ENCODE data around the gene GIT1. TPM values are rescaled to one million over a fixed set of nuclear protein-coding genes. Genes with fewer than 3 reads are reported as not detected.

GIT1 gene
- total RNA-seq, 1 experiment from 2014 or later: 24.2 TPM

DNA sequence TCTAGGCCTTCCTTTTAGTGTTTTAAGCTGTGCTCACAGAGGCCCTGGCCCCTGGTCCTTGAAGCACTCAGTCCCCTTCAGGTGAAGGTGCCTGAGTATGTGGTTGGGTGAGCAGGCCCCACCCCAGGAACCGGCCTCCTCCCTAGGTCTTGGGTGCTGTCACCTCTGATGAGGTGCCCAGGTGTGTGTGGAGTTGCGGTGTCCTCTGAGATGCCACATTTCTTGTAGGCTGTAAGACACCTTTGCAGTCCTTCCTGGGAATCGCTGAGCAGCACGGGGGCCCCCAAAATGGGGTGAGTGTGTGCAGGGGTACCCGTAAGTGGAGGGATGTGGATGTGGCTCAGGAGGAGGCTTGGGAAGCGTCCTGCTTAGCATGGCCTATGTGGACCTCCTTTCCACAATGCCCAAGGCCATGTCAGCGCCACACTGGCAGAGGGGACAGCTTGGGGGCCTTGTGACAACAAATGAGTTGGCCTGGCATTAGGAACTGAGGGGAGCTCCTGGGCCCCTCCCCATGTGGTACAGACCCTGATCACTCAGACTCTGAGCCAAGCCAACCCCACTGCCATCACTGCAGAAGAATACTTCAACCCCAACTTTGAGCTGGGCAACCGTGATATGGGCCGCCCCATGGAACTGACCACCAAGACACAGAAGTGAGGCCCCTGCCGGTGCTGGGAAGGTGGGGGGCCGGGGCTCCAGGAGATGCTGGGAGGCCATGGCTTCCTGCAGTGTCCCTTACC, 22.1 kb upstream of the GIT1 start:
- ATAC-seq (no peak), DNase-seq (no peak)
- H3K27me3 ChIP-seq (ENCODE audit: low read length): no peaks in the 10 kb centered on the region
- ChIA-PET POLR2A (ENCODE audit: unreplicated experiment) (no interaction called here), CTCF (no interaction called here)
- intact Hi-C loops (cut with micrococcal nuclease): no loop called here
- H3K9me2 ChIP-seq (replicated peaks; ENCODE audit: low read length): no peaks in the 10 kb centered on the region
- H3K4me2 ChIP-seq (ENCODE audit: low read length): no peak overlapping the region
- H3K27ac ChIP-seq (ENCODE audit: low read length): no peak overlapping the region
- no peak overlapping the region for H2AFZ ChIP-seq (ENCODE audit: low read length)
- H3K79me2 ChIP-seq (ENCODE audit: low read length): no peaks in the 10 kb centered on the region
- no peak for TF ChIP-seq EZH2 (IDR thresholded peaks at IDR 0.05; ENCODE audit: low read length, unreplicated experiment)
- TF ChIP-seq EZH2phosphoT487 (IDR thresholded peaks at IDR 0.05; ENCODE audit: borderline replicate concordance, low read length): no peak
- H3K4me1 ChIP-seq (ENCODE audit: insufficient read depth, low read length): 0 out of 2 replicates have a peak, but pooled peaks cover 6% of the 10 kb centered on the region
- no peaks in the 10 kb centered on the region for H3F3A ChIP-seq (ENCODE audit: low read length, unreplicated experiment)
- H3K36me3 ChIP-seq (ENCODE audit: low read depth, low read length): no peaks in the 10 kb centered on the region
- no peaks in the 10 kb centered on the region for H4K20me1 ChIP-seq (ENCODE audit: low read length)
- no peaks in the 10 kb centered on the region for H3K9me3 ChIP-seq (ENCODE audit: low read length)
- no peak overlapping the region for H3K9ac ChIP-seq (ENCODE audit: low read length)
- BruUV-seq (replicated peaks): no TSS peak
- no peak overlapping the region for H3K4me3 ChIP-seq (ENCODE audit: low read length)

DNA sequence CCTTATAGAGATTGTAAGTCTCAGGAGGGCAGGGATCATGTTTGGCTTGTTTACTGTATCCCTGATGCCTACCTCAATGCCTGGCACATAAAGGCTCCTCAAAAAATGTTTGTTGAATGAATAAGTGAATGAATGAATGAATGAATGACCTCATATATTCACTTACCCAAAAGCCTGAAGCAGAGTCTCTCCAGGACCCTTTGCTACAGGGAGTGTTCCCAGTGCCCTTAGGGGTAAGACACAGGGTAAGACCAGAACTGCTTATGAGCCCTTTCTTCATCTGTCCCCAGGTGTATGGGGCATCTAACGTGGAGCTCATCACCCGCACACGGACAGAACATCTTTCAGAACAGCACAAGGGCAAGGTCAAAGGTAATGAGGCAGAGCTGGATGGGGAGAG, 20.9 kb upstream of the GIT1 start:
- Histone ChIP-seq H3K4me1 (ENCODE audit: insufficient read depth, low read length) (no peaks in the 10 kb centered on the region), H3K9ac (ENCODE audit: low read length) (no peak overlapping the region), H3F3A (ENCODE audit: low read length, unreplicated experiment) (no peaks in the 10 kb centered on the region), H3K27me3 (ENCODE audit: low read length) (no peaks in the 10 kb centered on the region), H3K4me3 (ENCODE audit: low read length) (no peak overlapping the region), H4K20me1 (ENCODE audit: low read length) (no peaks in the 10 kb centered on the region), H2AFZ (ENCODE audit: low read length) (no peak overlapping the region), H3K79me2 (ENCODE audit: low read length) (no peaks in the 10 kb centered on the region), H3K9me2 (replicated peaks; ENCODE audit: low read length) (no peaks in the 10 kb centered on the region), H3K9me3 (ENCODE audit: low read length) (no peaks in the 10 kb centered on the region), H3K27ac (ENCODE audit: low read length) (no peak overlapping the region), H3K36me3 (ENCODE audit: low read depth, low read length) (no peaks in the 10 kb centered on the region), H3K4me2 (ENCODE audit: low read length) (no peak overlapping the region)
- CTCF ChIA-PET: no interaction called here
- ATAC-seq: no peak
- no peak for DNase-seq
- BruUV-seq (replicated peaks): no TSS peak
- TF ChIP-seq, protein P1, sequence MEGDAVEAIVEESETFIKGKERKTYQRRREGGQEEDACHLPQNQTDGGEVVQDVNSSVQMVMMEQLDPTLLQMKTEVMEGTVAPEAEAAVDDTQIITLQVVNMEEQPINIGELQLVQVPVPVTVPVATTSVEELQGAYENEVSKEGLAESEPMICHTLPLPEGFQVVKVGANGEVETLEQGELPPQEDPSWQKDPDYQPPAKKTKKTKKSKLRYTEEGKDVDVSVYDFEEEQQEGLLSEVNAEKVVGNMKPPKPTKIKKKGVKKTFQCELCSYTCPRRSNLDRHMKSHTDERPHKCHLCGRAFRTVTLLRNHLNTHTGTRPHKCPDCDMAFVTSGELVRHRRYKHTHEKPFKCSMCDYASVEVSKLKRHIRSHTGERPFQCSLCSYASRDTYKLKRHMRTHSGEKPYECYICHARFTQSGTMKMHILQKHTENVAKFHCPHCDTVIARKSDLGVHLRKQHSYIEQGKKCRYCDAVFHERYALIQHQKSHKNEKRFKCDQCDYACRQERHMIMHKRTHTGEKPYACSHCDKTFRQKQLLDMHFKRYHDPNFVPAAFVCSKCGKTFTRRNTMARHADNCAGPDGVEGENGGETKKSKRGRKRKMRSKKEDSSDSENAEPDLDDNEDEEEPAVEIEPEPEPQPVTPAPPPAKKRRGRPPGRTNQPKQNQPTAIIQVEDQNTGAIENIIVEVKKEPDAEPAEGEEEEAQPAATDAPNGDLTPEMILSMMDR (conservative IDR thresholded peaks at IDR 0.05; ENCODE audit: low read depth, low read length): no peak
- TF ChIP-seq EZH2phosphoT487 (IDR thresholded peaks at IDR 0.05; ENCODE audit: borderline replicate concordance, low read length) (no peak), EZH2 (IDR thresholded peaks at IDR 0.05; ENCODE audit: low read length, unreplicated experiment) (no peak)
- intact Hi-C loops (cut with micrococcal nuclease): no loop called here
- POLR2A ChIA-PET (ENCODE audit: unreplicated experiment): no interaction called here

DNA sequence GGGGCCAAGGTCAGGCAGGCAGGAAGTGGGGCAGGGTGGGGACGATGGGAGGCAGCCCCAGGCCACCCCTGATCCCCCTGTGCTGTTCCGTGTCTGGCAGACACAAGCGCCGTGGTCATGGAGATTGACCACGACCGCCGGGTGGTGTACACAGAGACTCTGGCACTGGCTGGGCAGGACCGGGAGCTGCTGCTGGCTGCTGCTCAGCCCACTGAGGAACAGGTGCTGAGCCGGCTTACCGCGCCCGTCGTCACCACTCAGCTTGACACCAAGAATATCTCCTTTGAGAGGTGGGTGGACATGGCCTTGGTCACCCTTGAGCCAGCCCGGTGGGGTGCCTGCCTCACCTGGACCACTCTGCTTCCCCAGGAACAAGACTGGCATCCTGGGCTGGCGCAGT, 19.5 kb upstream of the GIT1 start:
- Histone ChIP-seq H3K9me3 (ENCODE audit: low read length) (no peaks in the 10 kb centered on the region), H3K27me3 (ENCODE audit: low read length) (no peaks in the 10 kb centered on the region), H3K27ac (ENCODE audit: low read length) (no peak overlapping the region), H3K4me1 (ENCODE audit: insufficient read depth, low read length) (no peaks in the 10 kb centered on the region), H3K4me3 (ENCODE audit: low read length) (no peak overlapping the region), H3F3A (ENCODE audit: low read length, unreplicated experiment) (no peaks in the 10 kb centered on the region), H3K9me2 (replicated peaks; ENCODE audit: low read length) (no peaks in the 10 kb centered on the region), H3K36me3 (ENCODE audit: low read depth, low read length) (no peaks in the 10 kb centered on the region), H4K20me1 (ENCODE audit: low read length) (no peaks in the 10 kb centered on the region), H3K79me2 (ENCODE audit: low read length) (no peaks in the 10 kb centered on the region), H2AFZ (ENCODE audit: low read length) (no peak overlapping the region), H3K4me2 (ENCODE audit: low read length) (no peak overlapping the region), H3K9ac (ENCODE audit: low read length) (no peak overlapping the region)
- intact Hi-C loops (cut with micrococcal nuclease): no loop called here
- no TSS peak for BruUV-seq (replicated peaks)
- CTCF ChIA-PET: no interaction called here
- no peak for TF ChIP-seq EZH2 (IDR thresholded peaks at IDR 0.05; ENCODE audit: low read length, unreplicated experiment)
- TF ChIP-seq EZH2phosphoT487 (IDR thresholded peaks at IDR 0.05; ENCODE audit: borderline replicate concordance, low read length): no peak
- TF ChIP-seq, protein P1 (conservative IDR thresholded peaks at IDR 0.05; ENCODE audit: low read depth, low read length): no peak
- ATAC-seq (no peak), DNase-seq (no peak)
- POLR2A ChIA-PET (ENCODE audit: unreplicated experiment): no interaction called here
